CD4-positive, alpha-beta T cell treated with Interleukin-4 for 1 hour (primary cell): ENCODE results near the gene BOD1L1.

Experiments used
- DNase-seq, 2 donors: peaks; one replicate each; pipeline ENCODE4 v3.0.0-alpha.2; 2020 to 2022

The BOD1L1 gene

GRCh38 chr4:13522282-13523104, 105.0 kb downstream of the BOD1L1 start:
- DNase-seq, result no peak

- no peak for DNase-seq
Measured at GRCh38 chr4:13521047-13521446, 106.5 kb downstream of the BOD1L1 start.
